HK-2 (cell line): ENCODE results near the gene SELENOM.

Source experiments
- DNase-seq: peaks from one replicate; pipeline ENCODE4 v3.0.0-alpha.2; 2018; ENCODE audit not compliant: unreplicated experiment

Gene SELENOM

DNA sequence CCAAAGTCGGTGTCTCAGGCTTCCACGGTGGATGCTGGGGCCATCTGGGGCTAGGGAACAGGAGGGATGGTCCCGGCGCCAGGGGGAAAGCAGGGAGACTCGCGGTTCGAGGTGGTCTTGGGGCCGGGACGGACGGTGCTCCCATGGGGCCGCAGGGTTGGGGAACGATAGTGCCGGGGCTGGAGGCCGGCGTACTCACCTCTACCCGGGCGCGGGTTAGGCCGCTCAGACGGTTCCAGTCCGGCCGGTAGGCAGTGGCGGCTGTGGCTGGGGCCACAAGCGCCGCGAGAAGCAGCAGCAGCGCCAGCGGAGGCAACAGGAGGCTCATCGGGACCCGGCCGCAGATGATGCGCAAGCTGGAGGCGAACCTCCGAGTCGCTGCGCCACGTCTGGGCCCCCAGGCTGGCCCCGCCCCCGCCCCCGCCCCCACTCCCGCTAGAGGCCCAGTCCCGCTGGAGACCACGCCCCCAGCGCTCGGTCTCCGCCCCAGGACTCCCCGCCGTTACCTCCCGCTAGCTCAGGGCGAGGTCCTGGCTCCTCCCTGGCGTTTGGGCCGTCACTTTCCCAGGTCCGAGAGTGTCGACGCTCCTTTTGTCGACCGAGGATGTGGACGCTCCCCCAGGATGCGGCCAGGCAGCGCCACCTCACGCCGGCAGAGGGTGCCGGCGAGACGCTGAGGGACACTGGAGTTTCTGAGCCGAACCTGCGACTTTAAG lies at the start of gene SELENOM:
Gene SELENOM, minus strand, starts transcription at position 391 of the 716 bp plus-strand sequence. Its CDS starts 63 bp downstream, at position 328.
- DNase-seq: peak; percentile 96

- no peak for DNase-seq
Measured at GRCh38 chr22:31155422-31155821, 48.1 kb upstream of the SELENOM start.

- no peak for DNase-seq
Measured at GRCh38 chr22:31154975-31155374, 47.6 kb upstream of the SELENOM start.

DNA sequence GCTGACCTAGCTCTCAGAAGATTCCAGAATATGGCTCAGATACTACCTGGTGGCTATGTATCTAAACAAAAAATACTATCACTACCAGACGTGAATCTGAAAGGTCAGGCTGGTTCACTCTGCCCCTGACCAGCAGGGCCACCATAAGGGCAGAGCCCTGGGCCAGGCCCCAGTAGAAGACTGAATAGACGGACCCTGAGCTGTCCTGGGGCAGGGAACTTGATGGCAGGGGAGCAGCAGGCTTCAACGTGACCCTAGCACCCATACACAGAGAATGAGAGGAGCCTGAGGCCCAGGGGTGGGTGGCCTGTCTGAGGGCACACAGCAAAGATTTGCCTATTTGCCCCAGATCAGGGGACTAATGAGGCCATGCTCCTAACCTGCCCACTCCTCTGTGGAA lies 46.0 kb upstream of the SELENOM start:
- DNase-seq: no peak

- no peak for DNase-seq
Measured at GRCh38 chr22:31151872-31152271, 44.5 kb upstream of the SELENOM start.

- no peak for DNase-seq
Measured at GRCh38 chr22:31150615-31151014, 43.2 kb upstream of the SELENOM start.

- peak; percentile 58 for DNase-seq
Measured at GRCh38 chr22:31148953-31149627, 41.7 kb upstream of the SELENOM start.

DNA sequence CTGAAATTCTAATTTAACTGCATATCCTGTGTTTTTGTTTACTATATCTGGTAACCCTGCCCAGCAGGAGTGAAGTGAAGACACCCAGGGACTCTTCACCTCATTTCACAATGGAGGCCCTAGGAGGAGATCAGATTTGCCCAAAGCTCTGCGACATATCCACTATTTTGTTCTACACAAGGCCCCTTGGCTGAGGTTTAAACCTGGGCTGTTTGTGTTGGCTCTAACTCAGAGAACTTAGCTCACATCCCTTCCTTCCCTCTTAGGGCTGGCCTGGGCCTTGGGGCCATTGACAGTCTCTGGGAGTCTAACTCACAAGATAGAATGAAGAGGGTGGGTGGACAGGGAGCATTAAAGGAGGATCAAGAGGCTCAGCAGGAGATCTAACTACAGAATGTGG lies 41.1 kb upstream of the SELENOM start:
- no peak for DNase-seq

GRCh38 chr22:31144223-31144622 lies 36.9 kb upstream of the SELENOM start:
- DNase-seq: no peak

DNA sequence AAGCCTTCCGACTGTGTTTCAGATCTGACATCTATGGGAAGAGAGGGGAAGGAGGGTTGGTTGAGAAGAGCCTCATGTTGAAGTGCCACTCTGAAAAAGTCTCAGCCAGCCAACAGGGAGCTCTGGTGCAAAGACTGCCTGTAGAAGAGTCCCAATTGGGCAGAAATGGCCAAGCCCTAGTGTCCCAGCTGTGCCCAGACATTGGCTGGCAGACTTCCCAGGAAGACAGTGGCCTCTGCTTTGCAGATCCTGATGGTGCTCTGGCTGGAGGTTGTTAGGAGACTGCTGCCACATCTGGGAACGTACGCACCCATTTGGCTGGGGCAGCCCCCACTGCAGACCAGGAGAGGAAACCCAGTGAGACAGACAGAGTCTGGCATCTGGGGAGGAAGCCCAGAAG lies 36.2 kb upstream of the SELENOM start:
- no peak for DNase-seq

DNA sequence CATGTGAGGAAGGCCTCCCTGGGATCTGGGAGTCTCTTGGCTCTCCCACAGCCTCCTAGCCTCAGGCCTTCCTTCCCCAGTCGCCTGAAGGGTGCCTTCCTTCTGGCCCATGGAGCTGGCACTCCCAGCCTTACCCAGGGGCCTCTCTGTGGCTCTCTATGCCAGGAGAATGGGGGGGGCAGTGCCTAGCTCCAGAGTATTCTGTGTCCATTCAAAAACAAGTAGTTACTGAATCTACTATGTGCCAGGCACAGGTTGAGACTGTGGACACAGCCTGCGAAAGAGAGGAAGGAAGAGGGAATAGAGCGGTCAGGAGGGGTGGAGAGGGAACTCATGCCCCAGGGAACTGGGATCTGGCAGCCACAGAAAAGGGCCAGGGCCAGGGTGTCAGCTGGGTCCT lies 35.7 kb upstream of the SELENOM start:
- DNase-seq: no peak

GRCh38 chr22:31142285-31142684 lies 34.9 kb upstream of the SELENOM start:
- DNase-seq: no peak

DNA sequence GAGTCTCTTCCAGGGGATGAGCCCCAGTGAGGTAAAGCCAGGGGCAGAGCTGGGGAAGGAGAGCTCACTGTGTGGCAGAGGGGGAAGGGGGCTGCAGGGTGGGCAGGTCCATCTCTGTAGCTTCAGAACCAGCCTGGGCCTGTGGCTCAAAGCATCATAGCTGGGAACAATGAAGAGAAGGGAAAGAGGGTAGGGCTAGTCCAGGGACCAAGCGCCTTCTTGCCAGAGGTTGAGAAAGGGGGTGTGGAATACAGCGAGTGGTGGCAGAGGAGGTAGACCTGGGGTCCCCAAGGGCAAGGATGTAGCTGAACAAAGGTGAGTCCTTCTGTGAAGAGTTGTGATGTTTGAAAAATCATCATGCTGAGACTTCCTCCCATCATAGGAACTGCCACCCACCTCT lies 34.2 kb upstream of the SELENOM start:
- no peak for DNase-seq

- DNase-seq: no peak
Measured at GRCh38 chr22:31140746-31141145, 33.4 kb upstream of the SELENOM start.

GRCh38 chr22:31139866-31140716 lies 32.7 kb upstream of the SELENOM start, which contains the start of gene PLA2G3:
Gene PLA2G3 (minus strand): TSS chr22:31140508. CDS start chr22:31140354, 154 bp downstream.
- DNase-seq: no peak

- no peak for DNase-seq
Measured at GRCh38 chr22:31139066-31139465, 31.7 kb upstream of the SELENOM start.

- no peak for DNase-seq
Measured at GRCh38 chr22:31138126-31138525, 30.8 kb upstream of the SELENOM start.

GRCh38 chr22:31137721-31138120 lies 30.4 kb upstream of the SELENOM start:
- no peak for DNase-seq

DNA sequence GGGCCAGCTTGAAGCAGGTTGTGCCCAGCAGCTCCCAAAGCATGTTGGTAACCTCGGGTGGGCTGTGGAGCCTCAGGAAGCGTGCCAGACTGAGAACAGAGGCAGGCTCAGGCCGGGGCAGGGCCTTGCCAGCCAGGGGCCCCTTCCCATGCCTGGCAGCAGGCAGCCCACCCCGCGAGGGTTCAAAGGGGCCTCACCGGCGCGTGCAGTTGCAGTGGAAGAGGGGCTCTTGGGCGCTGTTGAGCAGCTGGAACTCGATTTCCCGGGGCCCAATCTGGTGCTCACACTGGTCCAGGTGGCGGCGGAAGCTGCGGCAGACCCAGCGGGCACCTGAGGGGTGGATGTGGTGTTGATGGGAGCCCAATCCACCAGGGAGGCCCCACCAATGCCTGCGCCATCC lies 29.3 kb upstream of the SELENOM start:
- DNase-seq: no peak

DNA sequence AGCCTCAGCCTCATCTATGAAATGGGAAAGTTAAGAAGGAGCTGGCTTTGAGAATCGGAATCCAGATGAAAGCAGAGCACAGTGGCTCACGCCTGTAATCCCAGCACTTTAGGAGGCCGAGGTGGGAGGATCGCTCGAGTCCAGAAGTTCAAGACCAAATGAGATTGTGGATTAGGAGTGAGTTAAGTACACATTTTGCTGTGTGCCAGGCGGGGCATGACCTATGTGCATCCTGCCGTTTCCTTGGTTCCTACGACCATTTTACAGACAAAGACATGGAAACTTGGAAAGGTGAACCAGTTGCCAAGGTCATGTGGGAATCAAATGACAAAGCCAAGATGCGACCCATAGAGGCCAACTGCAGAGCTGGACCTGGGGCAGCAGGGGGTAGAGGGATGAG lies 28.8 kb upstream of the SELENOM start:
- DNase-seq: no peak

DNA sequence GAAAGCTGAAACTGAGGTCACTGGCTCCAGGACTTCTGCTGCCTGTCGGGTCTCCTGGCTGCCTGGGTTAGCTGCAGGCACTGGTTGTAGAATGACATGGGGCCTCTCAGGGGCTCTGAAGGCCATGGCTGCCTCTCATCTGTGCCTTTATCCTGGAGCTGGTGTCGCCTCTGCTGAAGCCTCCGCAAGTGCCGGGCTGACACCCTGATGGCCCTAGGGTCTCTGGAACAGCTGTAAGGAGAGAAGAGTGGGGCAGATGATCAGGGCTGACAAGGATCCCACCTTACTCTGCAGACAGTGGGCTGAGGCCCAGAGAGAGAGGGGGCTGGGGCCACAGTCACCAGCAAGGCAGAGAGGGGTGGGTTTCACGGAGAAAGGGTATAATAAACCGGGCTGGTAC lies 28.3 kb upstream of the SELENOM start:
- no peak for DNase-seq

DNA sequence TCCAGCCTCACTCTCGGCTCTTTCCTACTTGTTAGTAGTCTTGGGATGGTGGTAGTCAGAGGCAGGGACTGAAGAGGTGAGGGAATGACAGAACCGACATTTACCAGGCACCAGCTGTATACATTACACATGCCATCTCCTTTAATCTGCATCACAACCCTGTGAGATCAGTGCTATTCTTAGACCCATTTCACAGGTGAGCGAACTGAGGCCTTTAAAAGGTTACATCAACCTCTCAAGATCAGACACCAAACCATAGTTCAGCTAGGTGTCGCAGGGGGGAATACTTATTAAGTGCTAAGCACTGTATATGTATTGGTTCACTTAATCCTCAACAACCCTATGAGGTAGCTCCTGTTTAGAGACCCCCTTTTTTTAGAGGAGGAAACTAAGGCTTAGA lies 27.3 kb upstream of the SELENOM start:
- DNase-seq: no peak

DNA sequence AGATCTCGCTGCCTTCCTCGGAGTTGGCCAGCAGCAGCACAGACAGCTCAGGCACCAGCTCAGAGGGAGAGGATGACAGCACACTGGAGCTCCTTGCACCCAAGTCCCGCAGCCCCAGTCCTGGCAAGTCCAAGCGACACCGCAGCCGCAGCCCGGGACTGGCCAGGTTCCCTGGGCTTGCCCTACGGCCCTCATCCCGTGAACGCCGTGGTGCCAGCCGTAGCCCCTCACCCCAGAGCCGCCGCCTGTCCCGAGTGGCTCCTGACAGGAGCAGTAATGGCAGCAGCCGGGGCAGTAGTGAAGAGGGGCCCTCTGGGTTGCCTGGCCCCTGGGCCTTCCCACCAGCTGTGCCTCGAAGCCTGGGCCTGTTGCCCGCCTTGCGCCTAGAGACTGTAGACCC lies 26.5 kb upstream of the SELENOM start:
- no peak for DNase-seq
